Keratinocyte (primary cell): ENCODE results near the gene CARD8.

Experiments
- EZH2 ChIP-seq: IDR thresholded peaks from one replicate; pipeline ENCODE4 v1.6.1; 2012; ENCODE audit warnings: inconsistent platforms, mild to moderate bottlenecking, low read length, moderate library complexity
- TF ChIP-seq, protein P1 (sequence below), 3 experiments: IDR thresholded peaks in 1 of 3; conservative IDR thresholded peaks in 1 of 3; optimal IDR thresholded peaks in 1 of 3; 2 replicates in 2 of 3; 3 replicates in 1 of 3; pipeline versions ENCODE3 to v1.5.1; 2011; ENCODE audit warnings: low read length in 3 of 3, mild to moderate bottlenecking in 3 of 3, moderate library complexity in 2 of 3, control low read depth in 1 of 3, inconsistent platforms in 1 of 3; ENCODE audit not compliant: insufficient read depth in 2 of 3; ENCODE audit errors: extremely low read depth in 1 of 3

DNA sequence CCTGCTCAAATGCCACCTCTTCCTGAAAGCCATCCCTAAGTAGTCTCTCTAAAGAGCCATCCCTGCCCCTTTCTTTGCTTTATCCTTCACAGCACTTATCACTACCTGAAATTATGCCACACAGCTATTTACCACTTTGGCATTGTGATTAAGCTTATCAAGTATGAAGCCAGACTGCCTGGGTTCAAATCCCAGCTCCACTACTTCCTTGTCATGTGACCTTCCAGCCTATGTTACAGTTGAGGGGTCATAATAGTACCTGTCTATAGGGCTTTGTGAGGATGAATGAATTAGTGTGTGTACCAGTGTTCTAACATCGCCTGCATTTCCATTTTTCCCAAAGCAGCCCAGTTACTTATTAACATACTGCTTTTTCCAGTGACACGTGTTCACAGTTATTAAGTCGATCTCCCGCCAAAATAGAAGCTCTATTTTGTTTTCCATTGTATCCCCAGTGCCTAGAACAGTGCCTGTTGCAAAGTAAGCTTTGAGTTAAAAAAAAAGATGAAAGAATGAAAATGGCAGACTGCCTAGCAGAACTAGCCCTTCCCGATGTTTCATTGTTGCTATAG is 52.4 kb downstream of the CARD8 start:
- TF ChIP-seq, protein P1, sequence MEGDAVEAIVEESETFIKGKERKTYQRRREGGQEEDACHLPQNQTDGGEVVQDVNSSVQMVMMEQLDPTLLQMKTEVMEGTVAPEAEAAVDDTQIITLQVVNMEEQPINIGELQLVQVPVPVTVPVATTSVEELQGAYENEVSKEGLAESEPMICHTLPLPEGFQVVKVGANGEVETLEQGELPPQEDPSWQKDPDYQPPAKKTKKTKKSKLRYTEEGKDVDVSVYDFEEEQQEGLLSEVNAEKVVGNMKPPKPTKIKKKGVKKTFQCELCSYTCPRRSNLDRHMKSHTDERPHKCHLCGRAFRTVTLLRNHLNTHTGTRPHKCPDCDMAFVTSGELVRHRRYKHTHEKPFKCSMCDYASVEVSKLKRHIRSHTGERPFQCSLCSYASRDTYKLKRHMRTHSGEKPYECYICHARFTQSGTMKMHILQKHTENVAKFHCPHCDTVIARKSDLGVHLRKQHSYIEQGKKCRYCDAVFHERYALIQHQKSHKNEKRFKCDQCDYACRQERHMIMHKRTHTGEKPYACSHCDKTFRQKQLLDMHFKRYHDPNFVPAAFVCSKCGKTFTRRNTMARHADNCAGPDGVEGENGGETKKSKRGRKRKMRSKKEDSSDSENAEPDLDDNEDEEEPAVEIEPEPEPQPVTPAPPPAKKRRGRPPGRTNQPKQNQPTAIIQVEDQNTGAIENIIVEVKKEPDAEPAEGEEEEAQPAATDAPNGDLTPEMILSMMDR (optimal IDR thresholded peaks at IDR 0.05 in 1 of 3, IDR thresholded peaks at IDR 0.05 in 1 of 3, conservative IDR thresholded peaks at IDR 0.05 in 1 of 3; ENCODE audit: extremely low read depth in 1 of 3, insufficient read depth in 2 of 3, low read length in 3 of 3): no peak
- no peak for TF ChIP-seq EZH2
